ENCODE data around the gene SPINK8.
A peak's percentile ranks its signal among the peaks of the same experiment; 100 is the strongest.

DNA sequence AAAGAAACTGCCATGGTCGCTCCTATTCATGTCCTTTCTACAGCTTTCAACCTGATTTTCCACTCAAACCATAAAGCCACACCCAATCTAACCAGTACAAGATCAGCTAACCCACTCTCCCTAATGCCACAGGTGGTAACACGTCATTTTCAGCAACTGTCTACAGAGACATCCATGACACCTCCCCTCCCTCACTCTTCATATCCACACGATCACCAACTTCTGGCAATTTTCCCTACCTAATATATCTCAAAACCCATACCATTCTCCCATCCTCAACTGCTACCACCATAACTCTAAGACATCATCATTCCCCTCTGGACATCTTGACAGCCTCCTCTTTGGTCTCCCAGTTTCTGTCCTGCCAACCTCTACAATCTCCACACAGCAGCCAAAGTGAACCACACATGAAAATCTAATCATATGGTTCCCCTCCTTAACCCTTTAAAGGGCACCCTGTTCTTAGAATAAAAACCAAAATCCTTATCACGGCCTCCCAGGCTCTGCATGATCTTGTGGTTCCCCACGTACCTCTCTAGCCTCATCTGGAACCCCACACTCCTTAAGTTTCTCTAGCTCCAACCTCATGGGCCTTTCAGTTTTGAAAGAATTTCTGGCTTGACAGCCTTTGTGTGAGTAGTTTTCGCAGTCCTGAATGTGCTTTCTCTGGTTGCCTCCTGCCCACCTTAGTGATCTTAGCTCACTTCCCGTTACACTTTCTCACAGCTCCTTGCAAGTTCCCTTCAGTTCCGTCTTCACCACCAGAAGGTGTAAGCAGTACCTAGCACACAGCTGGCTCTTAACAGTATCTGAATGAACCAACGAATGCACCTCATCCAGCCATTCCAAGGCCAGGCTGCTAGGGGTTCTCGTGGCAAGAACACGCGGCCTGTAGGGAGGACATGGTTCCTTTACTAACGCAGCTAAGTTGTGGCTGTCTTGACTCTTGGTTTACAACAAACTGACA is 33.4 kb downstream of the SPINK8 start:
- TF ChIP-seq TARDBP (IDR thresholded peaks at IDR 0.05) (no peak), FOXA1 (IDR thresholded peaks at IDR 0.05) (no peak), NFRKB (IDR thresholded peaks at IDR 0.05) (no peak), SUZ12 (IDR thresholded peaks at IDR 0.05) (no peak), BHLHE40 (IDR thresholded peaks at IDR 0.05; ENCODE audit: borderline replicate concordance) (no peak), HDGF (IDR thresholded peaks at IDR 0.05; ENCODE audit: borderline replicate concordance) (no peak), CTBP1 (IDR thresholded peaks at IDR 0.05; ENCODE audit: borderline replicate concordance) (no peak), SP1 (IDR thresholded peaks at IDR 0.05) (no peak), L3MBTL2 (conservative IDR thresholded peaks at IDR 0.05) (peak; percentile 68)

Measured in HEK293T (cell line).